NCI-H2107 treated with DMSO at 0.1 percent for 48 hours (cell line): Measurements from ENCODE around the gene ZP2.
"Not testable (repeated sequence)": the region's sequence is repeated elsewhere in the genome, so short reads cannot be mapped to it uniquely, and the experiment has no call there.

Source experiments
- DNase-seq: peaks from one replicate; lab custom pipeline; 2025; ENCODE audit not compliant: unreplicated experiment; lab: John Stamatoyannopoulos, UW

The ZP2 gene

DNA sequence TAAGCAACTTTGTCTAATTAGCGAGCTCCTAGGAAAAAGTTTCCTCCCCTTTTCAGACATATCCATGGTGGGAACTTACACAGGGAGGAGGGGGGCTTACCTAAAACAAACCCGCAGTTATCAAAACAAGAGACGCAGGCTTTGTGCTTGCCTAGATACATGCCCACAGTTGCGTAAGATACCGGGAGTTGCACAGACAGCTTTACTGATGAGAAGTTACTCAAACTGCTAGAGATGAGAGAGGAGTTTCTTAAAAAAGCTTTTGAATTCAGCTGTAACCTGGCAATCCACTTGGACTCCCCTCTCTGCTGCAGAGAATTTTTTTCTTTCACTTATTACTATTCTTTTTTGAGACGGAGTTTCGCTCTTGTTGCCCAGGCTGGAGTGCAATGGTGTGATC, 6.8 kb upstream of the ZP2 start:
- DNase-seq: no peak

DNA sequence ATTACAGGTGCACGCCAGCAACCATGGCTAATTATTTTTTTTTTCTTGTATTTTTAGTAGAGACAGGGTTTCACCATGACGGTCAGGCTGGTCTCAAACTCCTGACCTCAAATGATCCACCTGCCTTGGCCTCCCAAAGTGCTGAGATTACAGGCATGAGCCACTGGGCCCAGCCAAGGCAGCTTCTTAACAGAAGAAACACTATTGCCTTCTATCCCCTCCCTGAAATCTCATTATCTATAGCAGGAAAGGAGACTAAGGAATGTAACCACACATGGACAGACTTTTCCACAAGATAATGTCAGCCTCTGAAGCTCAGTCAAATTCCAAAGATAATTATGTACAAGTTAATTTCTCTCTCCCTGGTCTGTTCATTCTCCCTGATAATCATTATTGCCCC, 5.7 kb upstream of the ZP2 start:
- no peak for DNase-seq

DNA sequence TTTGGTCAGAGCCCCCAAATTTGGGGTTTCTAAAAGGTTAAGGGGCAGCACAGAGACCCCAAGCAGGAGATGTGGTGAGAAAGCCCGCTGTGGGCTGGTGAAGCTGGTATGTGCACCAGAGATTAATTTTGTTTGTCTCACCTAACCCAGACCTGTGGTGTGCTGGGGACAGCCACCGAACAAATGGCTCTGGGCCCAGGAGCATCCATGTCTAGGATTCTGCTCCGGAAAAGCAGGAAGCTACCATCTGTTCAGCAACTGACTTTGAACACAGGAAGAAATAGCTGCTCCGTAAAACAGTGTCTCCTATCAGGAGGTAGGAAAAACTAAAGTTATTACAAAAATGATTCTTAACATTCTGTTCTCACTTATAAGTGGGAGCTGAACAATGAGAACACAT, 2.7 kb upstream of the ZP2 start:
- no peak for DNase-seq

DNA sequence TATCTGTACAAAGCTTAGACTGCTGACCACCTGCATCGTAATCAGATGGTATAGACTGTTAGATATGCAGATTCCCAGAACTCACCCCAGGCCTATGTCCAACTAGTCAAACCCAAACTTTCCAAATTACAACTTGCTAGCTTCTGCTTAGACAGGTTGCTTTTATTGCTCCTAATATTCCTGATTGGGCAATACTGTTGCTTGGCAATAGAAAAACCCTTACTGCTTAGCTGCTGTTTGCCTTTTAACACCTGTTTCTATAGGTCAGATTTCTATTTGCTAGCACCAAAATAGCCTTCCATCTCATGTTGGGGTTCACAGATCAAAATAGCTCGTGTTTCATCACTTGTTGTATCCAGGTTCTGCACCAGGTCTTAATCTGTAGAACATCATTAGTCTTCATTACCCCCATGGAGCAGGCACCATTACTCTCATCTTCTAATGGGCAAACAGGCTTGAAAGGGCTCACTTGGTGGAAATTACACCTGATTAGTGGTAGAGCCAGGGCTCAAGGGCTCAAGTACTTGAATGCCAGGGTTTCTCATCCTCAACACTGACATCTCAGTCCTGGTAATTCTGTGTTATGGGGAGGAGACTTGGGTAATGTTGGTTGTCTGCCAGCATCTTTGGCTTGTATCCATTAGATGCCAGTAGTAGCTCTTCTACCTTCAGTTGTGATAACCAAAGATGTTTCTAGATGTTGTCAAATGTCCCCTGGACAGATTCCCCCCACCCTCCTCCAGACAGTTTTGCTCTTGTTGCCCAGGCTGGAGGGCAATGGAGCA, 2.7 kb downstream of the ZP2 start:
- no peak for DNase-seq

DNA sequence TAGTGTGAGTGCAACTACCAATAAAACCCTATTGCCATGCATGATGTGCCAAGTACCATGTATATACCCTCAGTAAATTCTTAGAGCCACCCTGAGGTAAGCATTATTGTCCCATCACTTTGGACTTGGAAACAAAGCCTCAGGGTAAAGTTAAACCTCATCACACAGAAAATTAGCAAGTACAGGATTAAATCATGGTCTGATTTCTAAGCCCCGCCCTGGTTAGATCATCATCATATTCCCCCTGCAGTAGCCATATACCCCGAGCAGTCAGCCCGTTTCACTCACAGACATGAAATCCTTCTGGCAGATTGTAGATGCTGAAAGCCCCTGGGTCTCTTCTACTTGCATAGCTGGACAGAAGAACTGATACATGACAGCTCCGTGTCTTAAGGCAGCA, 4.8 kb downstream of the ZP2 start:
- DNase-seq: no peak

DNA sequence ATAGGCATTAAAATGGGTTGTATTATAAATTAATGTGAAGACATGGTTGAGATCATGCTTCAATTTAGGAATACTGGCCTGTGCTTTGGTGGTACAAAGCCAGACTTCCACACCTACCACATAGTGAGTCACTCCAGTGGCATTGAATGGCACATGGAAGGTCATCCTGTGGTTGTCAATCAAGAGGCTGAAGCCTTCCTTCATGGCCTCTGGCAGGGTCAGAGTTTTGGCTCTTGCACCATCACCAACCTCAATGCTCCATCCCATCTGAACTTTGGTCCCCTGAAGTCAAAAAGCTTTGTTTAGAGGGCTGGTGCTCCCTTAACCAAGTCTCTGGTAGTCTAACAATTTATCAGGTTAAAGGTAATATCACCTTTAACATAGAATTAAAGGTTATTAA, 6.1 kb downstream of the ZP2 start:
- no peak for DNase-seq

DNA sequence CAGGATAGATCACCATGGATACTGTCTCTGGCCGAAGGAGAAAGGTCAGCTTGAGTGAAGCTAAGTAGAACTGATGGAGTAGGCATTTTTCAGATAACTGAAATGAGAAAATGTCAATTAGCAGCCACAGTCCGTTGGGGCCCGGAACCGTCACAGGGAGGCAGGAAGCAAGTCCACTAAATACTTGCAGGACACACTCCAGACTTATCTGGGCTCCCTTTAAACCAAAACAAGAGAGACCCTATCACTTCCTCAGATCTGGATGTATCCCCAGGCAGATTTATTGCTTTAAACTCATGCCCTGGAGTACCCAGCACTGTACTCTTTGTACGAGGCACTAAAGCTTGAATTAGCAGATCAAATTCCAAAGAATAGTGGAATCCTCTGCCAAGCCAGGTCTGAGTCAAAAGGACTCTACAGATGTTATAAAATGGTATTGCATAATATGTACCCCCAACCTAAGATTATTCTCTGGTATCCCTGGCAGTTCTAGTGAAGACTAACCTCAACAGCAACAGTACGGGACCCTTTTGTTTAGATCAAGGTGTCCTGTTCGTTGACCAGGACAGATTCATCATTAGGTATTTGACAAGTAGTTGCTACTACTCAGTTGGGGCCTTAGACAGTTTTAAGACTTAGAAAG, 8.1 kb downstream of the ZP2 start:
- DNase-seq: no peak

DNA sequence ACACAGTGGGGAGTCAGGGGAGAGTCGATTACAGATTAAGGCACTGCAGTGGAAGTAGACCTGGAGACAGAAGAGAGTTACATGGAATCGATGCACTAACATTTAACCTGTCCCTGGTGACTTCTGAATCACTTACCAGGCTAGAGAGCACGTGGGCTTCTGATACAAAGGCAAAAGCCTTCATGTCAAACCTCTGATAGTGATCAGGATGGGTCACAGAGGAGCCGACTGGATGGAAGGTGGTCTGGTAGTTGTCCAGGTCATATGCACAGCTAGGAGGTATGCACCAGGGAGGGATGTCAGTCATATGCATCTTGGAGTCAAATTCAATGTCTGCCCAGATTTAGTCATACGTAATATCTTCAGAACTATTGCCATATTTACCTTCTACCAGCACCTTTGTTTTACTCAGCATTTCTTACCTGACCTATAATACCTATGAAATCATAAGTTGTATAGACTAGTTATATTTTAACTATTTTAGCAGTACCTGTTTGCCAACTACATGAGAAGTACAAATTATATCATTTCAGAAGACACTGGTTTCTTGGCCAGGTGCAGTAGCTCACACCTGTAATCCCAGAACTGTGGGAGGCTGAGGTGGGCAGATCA, 11.7 kb downstream of the ZP2 start:
- DNase-seq: no peak

DNA sequence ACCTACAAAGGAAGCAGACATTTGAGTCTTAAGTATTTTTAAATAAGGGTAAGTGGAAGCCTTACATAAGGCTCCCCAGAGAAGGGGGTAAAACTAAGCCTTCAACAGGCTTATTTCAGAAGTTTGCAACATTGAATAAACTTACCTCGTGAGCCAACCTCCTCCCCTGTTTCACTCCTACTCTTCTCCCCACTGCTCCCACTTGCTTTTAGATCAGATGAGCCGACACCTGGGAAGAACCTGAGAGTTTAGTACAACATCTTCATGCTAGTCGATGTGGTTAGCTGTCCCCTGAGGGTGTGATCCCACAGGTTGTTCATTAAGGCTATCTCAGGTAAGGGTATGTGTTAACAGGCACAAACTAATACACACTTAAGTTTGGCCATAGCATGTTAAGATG, 13.8 kb downstream of the ZP2 start:
- no peak for DNase-seq

DNA sequence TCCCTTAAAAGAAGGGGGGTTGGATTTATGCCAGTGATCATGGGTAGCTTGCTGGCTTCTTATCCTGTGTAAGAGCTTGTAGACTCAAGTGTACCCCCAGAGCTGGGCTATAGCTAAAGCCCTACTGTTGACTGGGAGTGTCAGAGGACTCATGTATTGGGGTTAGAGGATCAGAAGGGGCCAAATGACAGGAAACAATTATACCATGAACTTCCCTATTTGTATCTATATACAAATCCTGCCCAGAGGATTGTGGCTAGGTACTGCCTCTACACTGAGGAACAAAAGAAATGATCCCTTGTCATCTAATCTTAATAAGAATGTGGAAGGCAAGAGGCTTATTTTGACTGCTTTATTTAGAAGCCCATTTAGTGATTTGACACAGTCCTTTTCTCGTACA, 14.3 kb downstream of the ZP2 start:
- DNase-seq: no peak

DNA sequence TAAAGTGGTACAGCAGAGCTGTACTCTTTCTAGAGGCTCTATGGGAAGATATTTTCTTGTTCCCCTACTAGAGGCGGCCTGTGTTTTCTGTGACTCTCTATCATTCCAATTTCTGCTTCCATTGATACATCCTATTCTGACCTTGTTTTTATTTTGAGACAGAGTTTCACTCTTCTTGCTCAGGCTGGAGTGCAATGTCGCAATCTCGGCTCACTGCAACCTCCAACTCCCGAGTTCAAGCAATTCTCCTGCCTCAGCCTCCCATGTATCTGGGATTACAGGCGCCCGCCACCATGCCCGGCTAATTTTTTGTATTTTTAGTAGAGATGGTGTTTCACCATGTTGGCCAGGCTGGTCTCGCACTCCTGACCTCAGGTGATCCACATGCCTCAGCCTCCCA, 16.0 kb downstream of the ZP2 start:
- not testable (repeated sequence) for DNase-seq

DNA sequence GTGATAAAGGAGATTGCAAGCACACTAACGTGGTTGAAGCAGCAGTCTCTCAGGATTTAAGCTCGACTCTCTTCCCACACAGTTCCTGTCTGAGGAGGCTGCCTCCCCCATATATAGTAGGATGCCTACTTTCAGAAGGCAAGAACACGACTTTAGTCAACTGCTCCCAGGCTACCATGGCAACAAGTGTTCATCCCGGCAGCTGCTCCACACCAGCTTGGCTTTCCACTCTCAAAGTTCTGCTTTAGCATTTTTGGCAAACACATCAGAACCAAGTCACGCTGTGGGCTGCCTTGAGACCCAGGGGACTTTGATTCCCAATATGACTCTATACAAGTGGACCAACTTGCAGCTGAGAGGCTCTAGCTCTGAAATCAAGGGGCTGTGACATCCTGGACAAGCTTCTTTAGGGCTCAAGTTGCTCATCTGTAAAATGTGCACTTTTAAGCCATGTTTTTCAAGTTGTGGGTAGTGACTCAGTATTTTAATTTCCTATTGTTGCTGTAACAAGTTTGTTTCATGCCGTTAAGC, 16.5 kb downstream of the ZP2 start:
- no peak for DNase-seq

DNA sequence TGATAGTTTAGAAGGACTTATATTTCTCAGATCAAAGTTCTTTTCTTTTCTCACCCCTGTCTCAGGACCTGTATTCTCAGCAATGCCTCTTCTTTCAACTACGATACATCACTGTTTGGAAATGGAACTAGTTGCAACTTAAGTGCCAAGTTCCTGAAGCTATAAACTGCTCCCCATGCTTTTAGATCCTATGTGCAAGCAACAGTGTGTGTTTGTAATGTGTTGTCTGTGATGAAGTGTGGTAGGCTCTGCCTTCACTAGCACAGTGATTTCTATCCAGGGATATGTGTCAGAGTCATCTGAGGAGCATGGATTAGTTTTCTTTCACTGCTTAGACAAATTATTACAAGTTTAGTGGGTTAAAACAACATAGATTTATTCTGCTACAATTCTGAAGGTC, 18.4 kb downstream of the ZP2 start:
- DNase-seq: no peak

DNA sequence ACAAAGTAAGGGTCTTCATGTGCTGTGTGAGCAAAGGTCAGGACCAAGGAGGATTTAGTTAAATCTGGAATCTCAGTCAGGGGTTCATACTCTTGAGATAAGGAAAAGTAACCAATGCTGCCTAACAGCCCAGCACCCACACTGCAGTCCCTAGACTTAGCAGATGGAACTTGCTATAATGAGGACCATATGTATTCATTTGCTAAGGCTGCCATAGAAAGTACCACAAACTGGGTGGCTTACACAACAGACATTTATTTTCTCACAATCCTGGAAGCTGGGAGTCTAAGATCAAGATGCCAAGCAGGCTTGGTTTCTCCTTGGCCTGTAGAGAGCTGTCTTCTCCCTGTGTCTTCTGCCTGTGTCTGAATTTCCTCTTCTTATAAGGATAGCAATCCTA, 20.8 kb downstream of the ZP2 start:
- no peak for DNase-seq

DNA sequence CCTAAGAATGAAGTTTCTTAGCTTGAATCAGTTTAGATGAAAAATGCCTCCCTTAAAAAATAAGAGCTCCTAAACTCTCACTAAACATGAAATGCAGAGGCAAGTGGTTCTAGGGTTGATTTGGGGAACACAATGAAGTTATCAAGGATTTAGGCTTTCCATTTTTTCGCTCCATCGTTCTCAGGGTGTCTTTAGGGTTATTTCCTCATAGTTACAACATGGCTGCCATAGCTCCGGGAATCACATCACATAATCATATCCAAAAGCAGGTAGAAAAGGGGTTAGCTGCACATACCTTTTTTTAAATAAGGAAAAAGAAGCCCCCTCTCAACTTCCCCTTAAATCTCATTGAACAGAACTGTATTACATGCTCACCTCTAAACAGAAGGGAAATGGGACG, 21.4 kb downstream of the ZP2 start:
- no peak for DNase-seq

DNA sequence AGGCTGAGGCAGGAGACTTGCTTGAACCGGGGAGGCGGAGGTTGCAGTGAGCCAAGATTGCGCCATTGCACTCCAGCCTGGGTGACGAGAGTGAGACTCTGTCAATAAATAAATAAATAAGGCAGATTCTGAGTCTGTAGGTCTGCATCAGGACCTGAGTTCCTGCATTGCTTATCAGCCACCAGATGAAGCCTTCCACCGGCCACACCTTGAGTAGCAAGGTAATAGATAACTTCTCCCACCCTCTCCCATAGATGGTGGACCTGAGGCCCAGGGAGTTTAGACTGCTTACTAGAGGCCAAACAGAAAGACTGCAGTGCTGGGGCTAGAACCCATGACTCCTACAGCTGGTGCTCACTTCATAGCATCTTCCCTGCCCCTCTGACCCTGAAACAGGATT, 22.1 kb downstream of the ZP2 start:
- DNase-seq: no peak

DNA sequence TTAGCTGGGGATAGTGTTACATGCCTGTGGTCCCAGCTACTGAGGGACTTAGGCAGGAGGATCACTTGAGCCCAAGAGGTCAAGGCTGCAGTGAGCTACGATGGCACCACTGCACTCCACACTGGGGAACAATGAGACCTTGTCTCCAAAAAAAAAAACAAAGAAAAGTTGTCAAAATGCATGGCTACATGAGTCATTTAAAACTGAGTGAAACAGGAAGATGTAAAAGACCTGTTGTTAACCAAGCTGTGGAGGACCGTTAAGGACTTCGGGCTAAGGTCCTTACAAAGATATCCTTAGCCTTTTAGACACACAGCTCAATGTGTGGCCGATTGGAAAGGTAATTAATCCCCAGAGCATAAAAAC, 25.1 kb downstream of the ZP2 start:
- DNase-seq: no peak

DNA sequence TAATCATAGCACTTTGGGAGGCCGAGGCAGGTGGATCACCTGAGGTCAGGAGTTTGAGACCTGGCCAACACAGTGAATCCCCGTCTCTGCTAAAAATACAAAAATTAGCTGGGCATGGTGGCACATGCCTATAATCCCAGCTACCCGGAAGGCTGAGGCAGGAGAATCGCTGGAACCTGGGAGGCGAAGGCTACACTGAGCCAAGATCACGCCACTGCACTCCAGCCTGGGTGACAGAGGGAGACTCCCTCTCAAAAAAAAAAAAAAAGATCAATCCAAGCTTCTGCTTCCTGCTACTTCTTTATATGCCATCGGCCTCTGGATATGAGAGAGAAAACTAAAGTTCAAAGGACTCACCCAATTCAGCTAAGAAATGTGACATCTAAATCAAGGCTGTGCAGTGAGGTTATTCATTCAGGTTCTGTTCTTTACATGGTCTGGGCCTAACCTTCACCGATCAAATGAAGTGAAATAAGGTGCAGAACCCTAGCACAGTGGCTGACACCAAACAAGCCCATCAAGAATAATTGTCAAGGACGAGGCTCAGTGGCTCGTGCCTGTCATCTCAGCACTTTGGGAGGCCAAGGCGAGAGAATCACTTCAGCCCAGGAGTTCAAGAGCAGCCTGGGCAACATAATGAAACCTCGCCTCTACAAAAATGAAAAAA, 25.6 kb downstream of the ZP2 start:
- DNase-seq: no peak

DNA sequence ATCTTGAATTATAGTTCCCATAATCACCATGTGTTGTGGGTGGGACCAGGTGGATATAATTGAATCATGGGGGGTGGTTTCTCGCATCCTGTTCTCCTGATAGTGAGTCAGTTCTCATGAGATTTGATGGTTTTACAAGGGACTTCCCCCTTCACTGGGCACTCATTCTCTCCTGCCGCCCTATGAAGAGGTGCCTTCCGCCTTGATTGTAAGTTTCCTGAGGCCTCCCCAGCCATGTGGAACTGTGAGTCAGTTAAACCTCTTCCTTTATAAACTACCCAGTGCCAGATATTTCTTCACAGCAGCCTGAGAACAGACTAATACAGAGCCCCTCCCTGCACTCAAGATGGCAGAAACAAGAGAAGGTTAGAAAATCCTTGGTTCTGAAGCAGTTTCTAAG, 26.5 kb downstream of the ZP2 start:
- DNase-seq: no peak

DNA sequence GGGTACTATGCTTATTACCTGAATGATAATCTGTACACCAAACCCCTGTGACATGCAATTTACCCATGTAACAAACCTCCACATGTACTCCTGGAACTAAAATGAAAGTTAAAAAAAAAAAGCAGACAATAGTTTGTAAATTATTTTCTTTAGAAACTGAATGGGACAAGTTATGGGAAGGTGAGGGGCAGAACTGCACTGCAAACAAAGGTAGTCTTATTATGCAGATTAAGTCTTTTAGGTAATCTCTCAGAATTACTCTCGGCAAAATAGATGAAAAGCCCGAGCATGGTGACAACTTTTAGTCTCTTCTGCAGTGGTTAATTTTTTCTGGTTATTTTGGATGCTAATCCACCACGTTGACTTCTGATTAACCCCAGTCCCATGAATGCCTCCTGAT, 27.4 kb downstream of the ZP2 start:
- DNase-seq: no peak

DNA sequence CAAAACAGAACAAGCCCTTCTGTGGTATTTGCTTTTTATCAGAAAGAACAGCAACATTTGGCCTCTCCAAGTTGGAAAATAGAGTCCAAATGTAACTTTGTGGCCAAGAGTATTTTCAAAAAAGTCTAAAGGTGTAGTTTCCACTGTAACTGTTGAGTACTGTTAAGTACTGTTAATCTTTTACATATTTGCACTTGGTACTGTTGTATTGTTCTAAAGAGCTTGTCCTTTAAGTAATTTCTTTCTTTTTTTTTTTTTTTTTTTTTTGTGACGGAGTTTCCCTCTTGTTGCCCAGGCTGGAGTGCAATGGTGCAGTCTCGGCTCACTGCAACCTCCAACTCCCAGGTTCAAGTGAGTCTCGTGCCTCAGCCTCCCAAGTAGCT, 31.4 kb downstream of the ZP2 start:
- no peak for DNase-seq
